Mesothelial cell of epicardium (in vitro differentiated cells): ENCODE measurements around the gene FAM20C. TPM values are rescaled to one million over a fixed set of nuclear protein-coding genes. Genes with fewer than 3 reads are reported as not detected.

ENCODE experiments used
- DNase-seq, 2 experiments: peaks; one replicate each; pipeline ENCODE4 v3.0.0; 2021; ENCODE audit warnings: low spot score in 2 of 2; ENCODE audit not compliant: unreplicated experiment in 2 of 2
- H3K27ac Mint-ChIP-seq: 2 replicates; pipeline ENCODE4 v1.8.0; 2021; ENCODE audit warnings: mixed read lengths
- H3K27me3 Mint-ChIP-seq: 2 replicates; pipeline ENCODE4 v1.8.0; 2021; ENCODE audit warnings: low read depth, mixed read lengths
- H3K36me3 Mint-ChIP-seq: 2 replicates; pipeline ENCODE4 v1.8.0; 2021; ENCODE audit warnings: mixed read lengths
- H3K4me1 Mint-ChIP-seq: 2 replicates; pipeline ENCODE4 v1.8.0; 2021; ENCODE audit warnings: mixed read lengths
- H3K4me3 Mint-ChIP-seq: 2 replicates; pipeline ENCODE4 v1.8.0; 2021; ENCODE audit warnings: mild to moderate bottlenecking, moderate library complexity, mixed read lengths
- H3K9me3 Mint-ChIP-seq: 2 replicates; pipeline ENCODE4 v1.8.0; 2021; ENCODE audit warnings: mixed read lengths
- CTCF ChIP-seq: fragments of 200-600 bp; sonication (generic); IDR thresholded peaks from one replicate; pipeline ENCODE4 v1.5.0; 2021; ENCODE audit warnings: antibody characterized with exemption; ENCODE audit not compliant: unreplicated experiment
- total RNA-seq: library from RNA; stranded (reverse); gene quantifications from 3 replicates; pipeline ENCODE4 v1.2.1, GENCODE V29; 2021

FAM20C gene
- total RNA-seq, 1 donor from 2014 or later, result 17.8 TPM

- Mint-ChIP-seq H3K27me3 (no peaks in the 10 kb centered on the region), H3K9me3 (peaks cover 10% of the 10 kb centered on the region), H3K4me1 (no peaks in the 10 kb centered on the region), H3K4me3 (no peak overlapping the region), H3K27ac (no peak overlapping the region), H3K36me3 (peaks cover 18% of the 10 kb centered on the region)
- TF ChIP-seq CTCF, result no peak
- peak in 1 of 2 experiments; percentile 14 for DNase-seq
Measured at GRCh38 chr7:259751-260405, 67.5 kb downstream of the FAM20C start.

GRCh38 chr7:260441-261281 lies 68.3 kb downstream of the FAM20C start:
- no peak for TF ChIP-seq CTCF
- H3K27ac Mint-ChIP-seq, result no peak overlapping the region
- H3K9me3 Mint-ChIP-seq, result peaks cover 10% of the 10 kb centered on the region
- peaks cover 2% of the 10 kb centered on the region for H3K27me3 Mint-ChIP-seq
- DNase-seq, result peak in 1 of 2 experiments; percentile 11
- peaks cover 17% of the 10 kb centered on the region for H3K36me3 Mint-ChIP-seq
- H3K4me3 Mint-ChIP-seq, result no peak overlapping the region
- no peaks in the 10 kb centered on the region for H3K4me1 Mint-ChIP-seq

- peaks cover 16% of the 10 kb centered on the region for H3K36me3 Mint-ChIP-seq
- TF ChIP-seq CTCF, result no peak
- peak in 1 of 2 experiments; percentile 10 for DNase-seq
- peaks cover 10% of the 10 kb centered on the region for H3K9me3 Mint-ChIP-seq
- no peak overlapping the region for H3K27ac Mint-ChIP-seq
- H3K4me1 Mint-ChIP-seq, result no peaks in the 10 kb centered on the region
- peaks cover 2% of the 10 kb centered on the region for H3K27me3 Mint-ChIP-seq
- H3K4me3 Mint-ChIP-seq, result no peak overlapping the region
Measured at GRCh38 chr7:261341-262250, 69.2 kb downstream of the FAM20C start.

- H3K36me3 Mint-ChIP-seq, result peaks cover 14% of the 10 kb centered on the region
Measured at GRCh38 chr7:262251-262572, 69.8 kb downstream of the FAM20C start.

More at GRCh38 chr7:262251-262572, 69.8 kb downstream of the FAM20C start:
- Mint-ChIP-seq H3K27ac (no peak overlapping the region), H3K4me1 (no peaks in the 10 kb centered on the region), H3K4me3 (no peak overlapping the region), H3K9me3 (peaks cover 10% of the 10 kb centered on the region), H3K27me3 (peaks cover 4% of the 10 kb centered on the region)
- no peak for DNase-seq
- TF ChIP-seq CTCF, result no peak
